Stimulated activated CD4-positive, alpha-beta T cell treated with anti-CD3 and anti-CD28 coated beads, Interleukin-12 subunit alpha, Interleukin-12 subunit beta, amount 100 ng/mL, for 48 hours (primary cell): ENCODE measurements around the gene NBPF26.
A peak's percentile ranks its signal among the peaks of the same experiment; 100 is the strongest.
"Not testable (repeated sequence)": the region's sequence is repeated elsewhere in the genome, so short reads cannot be mapped to it uniquely, and the experiment has no call there.

Source experiments
- DNase-seq, 3 donors: peaks; one replicate each; pipeline ENCODE4 v3.0.0-alpha.2; 2020; ENCODE audit warnings: low read depth in 2 of 3, low spot score in 1 of 3

NBPF26 gene

DNA sequence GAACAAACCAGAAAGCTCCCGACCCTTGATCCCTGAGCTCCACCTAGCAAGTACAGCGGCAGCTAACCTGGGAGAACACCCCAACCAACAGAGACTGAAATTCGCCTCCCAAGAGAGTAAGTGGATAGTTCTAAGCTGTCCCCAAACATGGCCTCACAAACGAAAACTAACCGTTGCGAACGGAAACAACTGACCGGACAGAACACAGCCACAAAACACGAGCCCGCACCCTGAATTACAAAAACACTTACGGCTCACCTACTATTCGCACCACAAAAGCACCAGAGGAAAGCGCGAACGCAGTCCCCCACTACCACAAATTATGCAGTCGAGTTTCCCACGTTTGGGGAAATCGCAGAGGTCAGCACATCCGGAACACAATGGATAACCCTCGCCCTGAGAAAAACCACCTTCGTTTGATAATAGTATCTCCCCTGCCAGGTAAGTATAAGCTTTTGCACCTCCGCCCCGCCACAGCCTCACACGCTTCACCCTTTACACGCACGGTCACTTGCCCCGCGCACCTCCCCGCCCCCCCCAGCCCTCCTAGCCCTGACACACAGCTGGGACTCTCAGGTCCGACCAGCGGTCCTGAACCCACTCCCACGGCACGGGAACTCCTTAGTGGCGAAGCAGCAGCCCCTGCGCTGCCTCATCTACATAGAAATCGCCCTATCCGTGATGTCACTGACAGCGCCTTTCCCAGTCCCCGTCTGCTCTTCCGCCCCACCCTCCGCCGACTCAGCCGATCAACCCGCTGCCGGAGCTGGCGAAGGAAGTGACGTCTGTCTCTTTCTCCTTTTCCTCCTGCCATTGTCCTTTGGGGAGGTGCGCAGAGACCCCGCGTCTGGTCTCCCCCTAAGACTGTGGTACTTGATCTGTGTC, 127.0 kb downstream of the NBPF26 start:
- DNase-seq = peak; percentile 71 to 82 (median 77)

DNA sequence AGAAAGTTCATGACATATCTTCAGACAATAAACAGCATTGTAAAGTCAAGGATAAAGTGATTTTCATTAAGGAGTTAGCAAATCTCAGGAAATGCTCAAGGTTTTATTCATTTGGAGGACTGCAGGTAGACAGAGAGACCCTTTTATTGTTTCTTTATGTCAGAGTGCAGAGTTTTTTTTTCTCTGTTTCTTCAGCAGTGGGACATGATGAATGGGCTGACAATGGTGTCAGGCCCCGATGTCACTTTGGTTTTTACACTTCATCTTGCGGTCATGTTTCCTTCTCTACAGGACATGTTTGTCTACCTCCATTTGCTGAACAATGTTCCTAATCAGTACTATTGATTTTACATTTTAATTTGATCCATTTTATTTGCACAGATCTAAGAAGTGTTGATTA, 134.4 kb downstream of the NBPF26 start:
- not testable (repeated sequence) for DNase-seq

- not testable (repeated sequence) for DNase-seq
Measured at GRCh38 chr1:120859615-120860234, 136.0 kb downstream of the NBPF26 start.

DNA sequence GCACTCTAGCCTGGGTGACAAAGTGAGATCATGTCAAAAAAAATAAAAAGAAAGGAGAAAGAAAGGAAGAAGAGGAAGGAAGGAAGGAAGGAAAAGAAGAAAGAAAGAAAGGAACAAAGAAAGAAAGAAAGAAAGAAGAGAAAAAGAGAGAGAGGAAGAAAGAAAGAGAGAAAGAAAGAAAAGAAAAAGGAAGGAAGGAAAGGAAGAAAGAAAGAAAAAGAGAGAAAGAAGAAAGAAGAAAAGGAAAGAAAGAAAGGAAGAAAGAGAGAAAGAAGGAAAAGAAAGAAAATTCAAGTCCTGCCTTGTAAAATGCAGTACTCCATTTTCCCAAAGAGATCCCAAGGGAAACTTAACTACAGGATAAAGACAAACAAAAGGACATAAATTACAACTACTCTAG, 154.5 kb downstream of the NBPF26 start:
- DNase-seq = not testable (repeated sequence)

- not testable (repeated sequence) for DNase-seq
Measured at GRCh38 chr1:120880056-120880455, 156.3 kb downstream of the NBPF26 start.

GRCh38 chr1:120881934-120882333, 158.2 kb downstream of the NBPF26 start:
- not testable (repeated sequence) for DNase-seq
